ENCODE data around the gene ZNF672.
"Not testable (repeated sequence)": the region's sequence is repeated elsewhere in the genome, so short reads cannot be mapped to it uniquely, and the experiment has no call there.

The ZNF672 gene

DNA sequence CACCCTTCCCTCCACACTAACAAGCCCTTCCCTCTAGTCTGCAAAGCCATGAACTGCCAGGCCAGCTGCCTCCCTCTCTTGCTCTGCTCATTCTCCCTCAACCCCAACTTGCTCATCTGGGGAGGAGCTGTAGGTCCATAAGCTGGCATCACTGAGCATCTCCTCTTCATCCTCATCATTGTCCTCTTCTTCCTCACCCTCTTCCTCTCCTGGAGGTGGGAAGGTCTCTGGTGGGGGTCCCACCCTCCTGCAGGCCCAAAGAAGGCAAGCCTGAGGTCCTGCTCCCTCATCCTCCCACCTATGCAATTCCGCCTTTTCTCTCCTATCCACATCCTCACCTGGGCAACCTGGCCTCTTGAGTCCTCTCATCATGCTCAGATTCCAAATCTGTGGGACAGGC is 18.2 kb downstream of the ZNF672 start:
- no peak for DNase-seq (ENCODE audit: low spot score)

DNA sequence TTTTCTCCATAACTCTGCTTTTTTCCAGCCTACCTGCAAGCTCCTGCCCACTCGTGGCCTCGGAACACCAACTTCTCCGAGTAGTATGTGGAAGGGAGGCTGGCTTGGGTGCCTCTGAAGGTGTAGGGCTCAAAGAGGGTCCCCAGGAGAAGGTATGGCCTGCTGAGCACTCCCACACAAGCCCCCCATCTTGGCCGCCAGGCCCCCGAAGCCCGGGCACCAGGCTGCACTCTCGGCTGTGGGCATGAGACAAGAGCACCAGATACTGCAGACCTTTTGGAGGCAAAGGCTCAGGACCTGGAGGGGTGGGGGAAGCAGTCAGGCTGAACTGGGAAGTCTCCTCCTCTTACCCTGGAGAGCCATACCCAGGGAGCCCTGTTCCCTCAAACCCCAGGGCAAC is 19.2 kb downstream of the ZNF672 start:
- no peak for DNase-seq (ENCODE audit: low spot score)

DNA sequence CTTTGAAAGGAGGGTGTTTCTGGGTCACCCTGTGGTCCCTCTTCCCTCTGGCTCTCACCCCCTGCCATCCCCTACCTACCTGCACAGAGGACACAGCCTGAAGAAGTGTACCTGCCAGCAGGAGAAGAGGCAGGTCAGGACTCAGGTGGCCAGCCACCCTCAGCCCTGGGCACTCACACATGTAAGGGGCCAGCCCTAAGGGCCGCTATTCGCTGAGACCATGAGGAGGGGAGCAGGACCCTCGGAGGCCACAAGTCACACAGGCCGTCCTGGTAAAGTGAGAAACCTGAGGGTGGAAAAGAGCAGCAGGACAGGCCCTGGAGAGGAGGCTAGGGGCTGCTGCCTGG is 19.7 kb downstream of the ZNF672 start:
- no peak for DNase-seq (ENCODE audit: low spot score)

DNA sequence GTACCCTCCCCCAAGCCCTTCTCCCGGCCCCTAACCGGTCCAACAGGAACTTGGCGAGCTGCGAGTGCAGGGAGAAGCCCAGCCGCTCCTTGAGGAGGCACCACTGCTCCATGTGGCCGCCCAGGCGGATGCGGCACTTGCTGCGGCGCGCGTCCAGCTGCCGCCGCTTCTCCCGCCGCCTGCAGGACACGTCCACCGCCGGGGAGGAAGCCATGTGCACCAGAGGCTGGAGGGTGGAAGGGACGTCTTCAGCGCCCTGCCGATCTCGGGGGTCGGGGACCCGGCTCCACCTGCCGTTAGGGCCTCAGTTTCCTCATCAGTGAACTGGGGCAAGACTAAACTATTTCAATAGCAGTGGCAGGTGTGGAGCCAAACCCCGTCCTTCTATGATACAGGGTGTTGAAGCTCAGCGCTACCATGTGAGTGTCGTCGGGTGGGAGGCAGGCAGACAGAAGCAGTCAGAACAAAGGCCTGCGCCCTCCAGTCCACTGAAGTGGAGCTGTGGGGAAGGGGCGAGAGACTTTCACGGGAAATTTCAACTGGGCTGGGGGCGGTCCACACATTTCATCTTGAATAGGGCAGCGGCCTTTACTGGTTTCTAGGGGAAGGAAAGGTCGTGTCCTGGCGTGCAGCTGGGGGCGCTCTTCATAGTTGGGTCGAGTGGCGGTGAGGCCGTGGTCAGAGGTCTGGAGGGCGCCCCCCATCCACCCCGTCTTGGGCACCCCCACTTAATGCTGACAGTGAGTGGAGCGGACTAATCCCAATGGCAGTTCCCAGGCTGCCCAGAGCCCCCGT is 20.3 kb downstream of the ZNF672 start:
- peak; percentile 79 for DNase-seq (ENCODE audit: low spot score)

DNA sequence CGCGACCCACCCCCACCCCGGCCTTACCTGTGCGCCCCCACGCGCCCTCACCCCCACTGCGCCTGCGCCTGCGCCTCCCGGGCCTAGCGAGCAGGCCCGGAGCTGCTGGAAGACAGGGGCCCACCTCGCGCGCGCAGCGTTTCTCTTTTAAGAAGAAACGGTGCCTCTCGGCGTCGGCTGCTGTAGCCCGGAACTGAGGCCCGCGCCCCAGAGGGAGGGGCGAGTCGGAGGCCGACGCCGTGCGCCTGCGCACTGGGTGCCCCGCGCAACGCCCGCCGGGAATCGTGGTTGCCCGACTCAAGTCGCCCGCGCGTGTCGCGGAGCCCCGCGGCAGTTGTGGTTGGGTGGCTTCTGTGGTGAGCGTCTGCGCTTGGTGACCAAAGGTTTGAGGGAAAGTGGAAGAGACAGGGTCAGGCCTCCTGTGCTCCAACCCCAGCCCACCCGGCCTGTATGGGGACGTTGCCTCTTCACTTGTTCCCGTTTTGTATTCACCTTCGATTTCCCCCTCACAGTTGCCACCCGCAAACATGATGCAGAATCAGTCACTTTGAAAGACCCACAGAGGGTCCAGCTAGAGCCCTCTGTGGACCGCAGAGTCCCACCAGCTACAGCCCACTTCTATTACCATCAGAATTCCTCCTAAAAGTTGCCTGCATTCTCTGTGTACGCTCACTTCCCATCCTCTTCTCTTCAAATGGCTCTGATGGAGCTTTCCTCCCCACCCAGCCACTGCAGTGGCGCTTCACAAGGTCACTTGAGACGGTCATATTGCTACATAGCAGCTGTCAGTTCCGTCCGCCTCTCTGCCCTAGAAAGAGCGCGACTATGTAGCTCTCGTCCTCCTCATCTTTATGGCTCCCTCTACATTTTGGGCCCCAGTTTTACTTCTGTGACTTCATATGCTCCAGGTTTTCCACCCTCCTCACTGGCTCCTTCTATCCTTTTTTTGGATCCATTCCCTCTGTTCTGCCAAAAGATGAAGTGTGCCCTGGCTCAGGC is 21.2 kb downstream of the ZNF672 start, which contains the start of gene ZNF692:
TSS of gene ZNF692 (minus strand) at position 195 of the 999 bp plus-strand sequence. CDS start 776 bp downstream, outside the sequence.
- DNase-seq (ENCODE audit: low spot score) = peak; percentile 98

DNA sequence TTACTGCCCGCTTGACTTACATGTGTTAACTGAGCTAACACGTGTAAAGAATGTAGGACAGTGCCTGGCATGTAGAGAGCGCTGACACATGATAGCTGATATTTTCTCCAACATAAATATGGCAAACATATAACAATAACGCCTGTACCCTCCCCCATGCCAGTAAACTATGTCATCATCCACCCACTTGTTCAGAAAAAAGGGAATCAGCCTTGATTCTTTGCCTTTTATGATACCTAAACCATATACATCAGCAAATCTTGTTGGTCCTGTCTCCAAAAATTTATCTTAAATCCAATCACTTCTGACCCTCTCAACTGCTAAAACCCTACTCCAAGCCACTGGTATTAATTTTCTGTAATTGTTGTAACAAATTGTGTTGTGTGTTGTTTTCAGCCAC is 22.0 kb downstream of the ZNF672 start:
- DNase-seq (ENCODE audit: low spot score) = no peak

DNA sequence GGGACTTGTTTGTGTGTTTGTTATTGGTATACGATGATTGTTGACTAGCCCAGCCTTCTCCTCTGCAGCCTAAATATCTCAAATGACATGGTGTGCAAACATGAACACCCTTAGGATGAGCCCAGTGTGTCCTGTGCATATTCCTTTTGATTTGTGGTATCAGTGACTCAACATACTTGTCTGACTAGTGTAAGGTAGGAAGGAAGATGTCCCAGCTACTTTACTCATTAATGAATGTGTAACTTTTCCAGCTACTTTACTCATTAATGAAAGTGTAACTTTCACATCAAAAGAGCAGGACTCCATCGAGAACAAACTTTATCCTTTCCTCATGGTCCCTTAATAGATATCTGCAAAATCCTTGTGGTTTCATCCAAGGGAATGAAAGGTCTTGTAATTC is 23.6 kb downstream of the ZNF672 start:
- no peak for DNase-seq (ENCODE audit: low spot score)

DNA sequence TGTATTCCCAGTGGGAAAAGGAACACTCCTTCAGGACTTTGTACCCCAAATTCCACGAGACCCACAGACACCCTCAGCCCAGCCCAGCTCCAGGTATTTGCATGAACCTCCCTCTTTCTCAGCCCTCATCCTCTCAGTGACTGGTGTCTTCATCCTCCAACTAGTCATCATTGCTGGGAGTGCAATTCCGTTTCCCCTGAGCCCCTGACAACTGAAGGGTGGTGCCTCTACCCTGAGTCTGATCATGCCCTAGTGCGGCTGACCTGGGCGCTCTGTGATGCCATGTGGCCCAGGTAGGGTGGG is 24.6 kb downstream of the ZNF672 start:
- DNase-seq (ENCODE audit: low spot score) = peak; percentile 60

DNA sequence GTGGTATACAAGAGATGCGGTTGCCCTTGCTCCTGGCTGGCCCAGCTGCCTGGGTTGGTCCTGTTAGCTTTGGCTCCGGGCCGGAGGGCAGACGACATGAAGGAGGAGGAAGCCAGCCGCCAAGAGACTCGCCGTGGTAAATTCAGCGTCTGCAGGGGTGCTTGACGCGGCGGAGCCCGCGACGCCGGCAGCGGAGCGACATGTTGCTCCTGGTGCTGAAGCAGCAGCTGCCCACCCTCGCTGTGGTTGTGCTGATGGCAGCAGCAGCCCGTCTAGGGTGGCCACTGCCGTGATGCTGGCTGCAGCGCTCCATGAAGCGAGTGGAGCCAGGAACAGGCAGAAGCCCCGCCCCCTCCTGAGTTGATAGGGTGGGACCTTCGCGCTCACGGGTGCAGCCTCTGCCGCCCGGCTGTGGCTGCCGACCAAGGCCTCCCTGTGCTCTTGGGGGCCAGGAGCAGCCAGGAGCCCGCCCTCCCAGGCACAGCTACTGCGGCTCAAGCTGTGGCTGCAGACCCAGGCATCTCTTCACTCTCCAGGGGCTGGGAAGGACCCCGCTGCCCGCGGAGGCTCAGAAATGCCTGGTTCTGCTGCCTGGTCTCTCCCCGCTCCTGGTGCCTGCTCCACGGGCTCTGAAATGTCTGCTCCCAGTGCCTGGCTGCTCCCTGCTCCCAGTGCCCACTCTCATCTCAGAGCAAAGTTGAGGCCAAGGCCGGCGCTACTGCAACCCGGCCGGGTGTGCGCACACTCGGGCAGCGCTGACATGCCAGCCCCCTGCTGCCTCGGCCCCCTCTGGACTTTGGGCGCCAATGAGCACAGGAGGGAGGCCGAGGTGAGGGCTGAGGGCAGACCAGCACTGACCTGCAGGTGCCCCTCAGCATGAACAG is 25.2 kb downstream of the ZNF672 start:
- peak; percentile 86 for DNase-seq (ENCODE audit: low spot score)

DNA sequence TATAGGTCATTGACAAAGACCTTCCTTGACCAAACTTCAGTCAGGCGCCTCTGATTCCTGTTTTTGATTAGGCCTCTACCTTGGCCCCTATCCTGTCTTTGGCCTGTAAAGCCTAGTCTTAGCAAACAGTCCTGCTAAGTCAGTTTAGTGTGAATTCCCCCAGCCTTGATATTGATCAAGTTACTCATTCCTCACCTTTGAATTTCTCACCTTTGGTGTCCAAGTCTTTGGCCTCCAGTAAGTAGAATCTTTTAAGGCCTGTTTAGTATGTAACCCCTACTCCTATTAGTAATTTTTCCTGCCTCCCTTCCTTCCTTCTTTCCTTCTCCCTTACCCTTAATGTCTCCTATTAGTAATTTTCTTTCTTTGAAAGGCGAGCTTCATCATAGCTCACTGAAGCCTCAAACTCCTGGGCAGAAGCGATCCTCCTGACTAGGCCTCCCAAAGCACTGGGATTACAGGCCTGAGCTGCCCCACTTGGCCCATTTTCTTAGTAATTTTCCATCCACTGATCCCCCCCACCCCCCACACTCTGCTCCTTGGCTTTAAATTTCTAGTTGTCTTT is 33.9 kb downstream of the ZNF672 start:
- DNase-seq (ENCODE audit: low spot score) = no peak

DNA sequence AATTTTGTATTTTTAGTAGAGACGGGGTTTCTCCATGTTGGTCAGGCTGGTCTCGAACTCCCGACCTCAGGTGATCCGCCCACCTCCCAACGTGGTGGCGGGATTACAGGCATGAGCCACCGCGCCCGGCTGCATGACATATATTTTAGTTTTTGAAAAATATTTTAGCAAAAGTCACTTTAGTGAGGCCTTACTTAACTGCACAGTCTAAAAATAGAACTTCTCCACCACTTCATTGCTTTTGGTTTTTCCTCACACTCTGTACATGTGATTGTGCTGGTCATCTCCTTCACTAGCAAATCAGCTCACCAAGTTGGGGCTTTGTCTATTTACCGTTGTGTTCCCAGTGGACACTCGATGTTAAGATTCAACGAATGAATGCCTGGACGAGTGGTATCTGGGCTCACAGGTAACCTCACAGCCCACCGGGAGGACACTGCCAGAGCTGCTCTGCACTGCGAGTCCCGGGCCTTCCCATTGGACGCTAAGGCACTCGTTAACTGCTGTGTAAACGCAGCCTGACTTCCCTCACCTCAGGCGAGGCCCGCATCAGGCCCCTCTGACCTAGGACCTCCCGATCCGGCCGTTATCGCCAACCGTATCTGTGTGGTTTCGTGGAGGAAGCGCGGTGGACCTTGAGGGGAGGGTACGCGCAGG is 34.9 kb downstream of the ZNF672 start:
- peak; percentile 75 for DNase-seq (ENCODE audit: low spot score)

DNA sequence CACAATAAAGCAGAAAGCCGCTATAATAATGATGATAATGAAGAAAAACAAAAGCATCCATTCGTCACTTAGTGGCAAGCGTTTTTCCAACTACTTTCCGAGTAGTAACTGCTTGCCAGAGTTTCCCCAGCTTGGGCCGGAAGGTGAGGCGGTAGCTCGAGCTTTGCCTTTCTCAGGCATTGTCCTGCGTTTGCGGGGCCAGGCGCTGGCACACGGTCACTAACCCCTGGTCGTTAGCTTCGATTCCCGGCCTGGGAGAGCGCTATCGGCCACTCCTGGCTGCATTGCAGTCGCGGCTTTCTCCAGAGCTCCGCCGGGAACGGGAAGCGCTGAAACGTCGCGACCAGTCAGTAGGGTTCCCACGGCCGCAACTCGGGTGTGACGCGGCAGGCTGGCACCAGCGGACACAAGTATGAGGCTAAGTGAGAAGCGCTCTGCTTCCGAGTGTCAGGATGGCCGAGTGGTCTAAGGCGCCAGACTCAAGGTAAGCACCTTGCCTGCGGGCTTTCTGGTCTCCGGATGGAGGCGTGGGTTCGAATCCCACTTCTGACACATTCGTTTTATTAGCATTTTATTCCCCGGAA is 35.5 kb downstream of the ZNF672 start:
- DNase-seq (ENCODE audit: low spot score) = peak; percentile 99

DNA sequence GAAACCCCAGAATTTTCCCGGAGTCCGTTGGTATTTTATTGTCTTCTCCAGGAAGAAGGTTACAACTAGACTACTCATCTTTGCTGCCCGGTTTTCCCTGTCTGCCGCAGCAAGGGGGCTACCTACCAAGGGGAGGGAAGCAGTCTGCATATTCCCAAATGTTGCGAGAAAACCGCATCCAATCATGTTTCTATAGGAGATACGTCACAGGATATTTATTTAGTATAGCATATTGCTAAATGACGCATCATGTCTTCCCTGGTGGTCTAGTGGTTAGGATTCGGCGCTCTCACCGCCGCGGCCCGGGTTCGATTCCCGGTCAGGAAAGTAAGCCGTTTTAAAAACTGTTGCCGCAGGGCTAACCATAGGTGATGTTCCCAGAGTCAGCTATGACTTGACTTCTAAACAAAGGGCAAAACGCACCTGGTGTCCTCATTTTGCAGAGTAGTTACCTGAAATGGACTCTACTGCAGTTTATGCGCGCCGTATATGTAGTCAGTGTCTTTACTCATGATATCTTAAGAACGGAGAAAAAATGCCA is 36.0 kb downstream of the ZNF672 start:
- DNase-seq (ENCODE audit: low spot score) = no peak

DNA sequence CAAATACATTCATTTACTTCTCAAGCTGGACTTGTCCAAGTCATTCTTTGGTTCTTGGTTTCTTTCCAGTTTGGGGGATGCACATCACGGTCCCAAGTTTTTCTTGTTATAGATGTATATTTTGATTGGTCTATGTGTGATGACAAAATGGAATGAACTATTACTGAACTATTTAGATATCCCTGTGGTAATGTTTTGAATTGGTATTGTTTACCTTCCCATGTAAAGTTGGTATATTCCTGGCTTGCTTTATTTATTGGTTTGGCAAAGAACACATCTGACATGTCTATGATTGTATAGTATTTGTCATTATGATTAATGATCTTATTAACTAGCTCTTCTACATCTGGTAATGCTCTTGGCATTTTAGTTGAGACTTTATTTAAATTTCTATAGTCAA is 43.2 kb downstream of the ZNF672 start:
- no peak for DNase-seq (ENCODE audit: low spot score)

DNA sequence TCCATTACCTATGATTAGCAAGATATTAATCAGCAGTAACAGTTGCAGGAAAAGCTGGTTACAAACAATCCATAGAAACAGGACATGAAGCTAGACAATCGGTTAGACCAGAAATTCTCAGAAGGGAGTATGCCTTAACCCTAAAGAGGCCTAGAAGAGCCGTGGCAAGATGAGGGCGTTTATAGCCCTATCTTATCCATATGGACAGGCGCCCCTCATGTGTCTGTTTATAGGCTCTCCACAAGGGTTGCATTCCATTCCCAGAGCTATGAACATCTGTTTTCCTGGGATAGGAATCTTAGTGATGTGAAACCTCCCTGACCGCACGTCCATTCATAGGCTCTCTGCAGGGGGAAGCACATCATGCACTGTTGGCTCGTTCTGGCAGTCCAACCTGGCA is 44.4 kb downstream of the ZNF672 start:
- not testable (repeated sequence) for DNase-seq (ENCODE audit: low spot score)

DNA sequence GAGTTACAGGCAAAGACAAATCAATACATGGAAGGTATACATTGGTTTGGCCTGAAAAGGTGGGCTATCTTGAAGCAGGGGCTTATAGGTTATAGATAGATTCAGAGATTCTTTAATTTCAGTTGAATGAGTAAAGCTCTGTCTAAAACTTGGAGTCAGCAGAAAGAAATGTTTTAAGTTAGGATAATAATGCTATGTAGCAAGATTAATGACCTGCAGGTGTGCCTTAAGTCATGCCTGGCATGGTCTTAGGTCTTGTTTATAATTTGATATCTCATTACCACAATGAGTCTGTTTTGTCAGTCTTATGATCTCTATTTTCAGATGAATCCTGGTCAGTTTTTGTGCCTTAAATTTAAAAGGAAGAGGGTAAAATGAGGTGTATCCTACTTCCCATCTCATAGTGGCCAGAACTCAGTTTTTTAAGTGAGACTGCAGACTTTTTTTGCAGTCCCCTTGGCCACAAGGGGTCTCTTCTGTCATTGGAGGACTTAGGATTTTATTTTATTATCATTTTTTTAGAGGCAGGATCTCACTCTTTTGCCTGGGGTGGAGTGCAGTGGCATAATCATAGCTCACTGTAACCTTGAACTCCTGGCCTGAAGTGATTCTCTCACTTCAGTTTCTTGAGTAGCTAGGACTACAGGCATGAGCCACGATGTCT is 46.7 kb downstream of the ZNF672 start:
- no peak for DNase-seq (ENCODE audit: low spot score)

DNA sequence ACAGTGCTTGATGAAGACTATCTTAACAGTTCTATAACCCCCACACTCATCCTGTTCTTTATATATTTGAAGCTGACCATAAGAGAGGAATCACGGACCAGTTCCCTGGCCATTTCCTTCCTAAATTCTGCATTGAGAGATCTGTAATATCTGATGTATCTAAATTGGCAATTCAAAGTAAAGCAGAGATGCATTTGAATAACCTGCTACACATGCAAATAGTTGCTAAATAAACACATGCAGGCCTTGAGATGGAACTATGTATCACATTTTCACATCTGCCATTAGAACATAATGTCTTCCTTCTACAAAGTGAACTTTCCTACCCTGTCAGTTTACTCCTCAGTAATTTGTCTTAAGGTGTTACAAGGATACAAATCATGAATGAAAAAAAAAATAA is 47.6 kb downstream of the ZNF672 start:
- no peak for DNase-seq (ENCODE audit: low spot score)

DNA sequence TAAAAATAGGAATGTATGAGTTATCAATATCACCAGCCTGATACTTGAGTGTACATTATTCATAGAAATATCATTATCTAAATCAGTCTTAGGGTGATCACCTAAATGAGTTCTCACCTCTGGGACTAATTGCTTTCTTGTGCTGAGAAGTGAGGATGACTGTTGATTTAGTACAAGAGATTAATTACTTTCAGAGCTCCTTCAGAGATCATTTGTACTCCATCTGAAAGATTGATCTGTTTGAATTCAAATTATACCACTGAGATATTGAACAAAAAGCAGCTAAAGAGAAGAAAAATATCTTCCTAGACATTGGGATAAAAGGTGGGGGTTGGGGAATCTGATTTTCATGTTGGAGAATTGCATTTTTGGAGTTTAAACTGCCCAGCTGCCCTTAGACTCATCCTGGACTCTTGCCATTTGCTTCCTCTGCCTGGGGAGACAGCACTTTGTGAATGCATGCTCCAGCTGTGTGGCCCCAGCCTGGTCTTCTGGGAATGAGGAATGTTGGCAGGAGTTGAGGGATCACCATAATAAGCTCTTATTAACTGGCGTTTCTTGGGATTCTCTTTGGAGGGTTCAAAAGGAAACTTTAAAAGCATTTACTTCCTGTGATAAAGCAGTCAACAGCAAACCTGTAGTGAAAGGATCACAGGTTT is 48.3 kb downstream of the ZNF672 start:
- DNase-seq (ENCODE audit: low spot score) = no peak

DNA sequence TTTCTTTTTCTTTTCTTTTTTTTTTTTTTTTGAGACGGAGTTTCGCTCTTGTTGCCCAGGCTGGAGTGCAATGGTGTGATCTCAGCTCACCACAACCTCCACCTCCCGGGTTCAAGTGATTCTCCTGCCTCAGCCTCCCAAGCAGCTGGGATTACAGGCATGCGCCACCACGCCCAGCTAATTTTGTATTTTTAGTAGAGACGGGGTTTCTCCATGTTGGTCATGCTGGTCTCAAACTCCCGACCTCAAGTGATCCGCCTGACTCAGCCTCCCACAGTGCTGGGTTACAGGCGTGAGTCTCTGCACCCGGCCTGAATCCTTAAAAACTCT is 51.9 kb downstream of the ZNF672 start:
- not testable (repeated sequence) for DNase-seq (ENCODE audit: low spot score)

All from left forelimb (tissue), 1 donor.